Bronchial epithelial cell (primary cell): ENCODE results near the gene PIK3R2. TPM values are rescaled to one million over a fixed set of nuclear protein-coding genes. Genes with fewer than 3 reads are reported as not detected.

Source experiments
- DNase-seq: peaks from one replicate; pipeline ENCODE4 v3.0.0-alpha.2; 2010; ENCODE audit warnings: low read depth
- FAIRE-seq: peaks from 2 replicates; lab custom pipeline; 2011; peaks lifted over from hg19 to GRCh38; lab: Jason Lieb, UNC
- H3K27me3 ChIP-seq: 2 replicates; pipeline ENCODE4 v1.5.1; 2011; ENCODE audit warnings: low read length; ENCODE audit not compliant: control insufficient read depth, insufficient read depth
- H3K36me3 ChIP-seq: 2 replicates; pipeline ENCODE4 v1.5.1; 2011; ENCODE audit warnings: low read length; ENCODE audit not compliant: control insufficient read depth, insufficient read depth
- H3K4me3 ChIP-seq: 2 replicates; pipeline ENCODE4 v1.5.1; 2011; ENCODE audit warnings: mild to moderate bottlenecking, low read depth, low read length, control low read depth
- CTCF ChIP-seq: IDR thresholded peaks from 2 replicates; pipeline ENCODE4 v1.5.1; 2011; ENCODE audit warnings: mild to moderate bottlenecking, moderate library complexity, low read length, control low read depth, inconsistent platforms; ENCODE audit not compliant: insufficient read depth, severe bottlenecking
- total RNA-seq: library from RNA; depleted of rRNA; stranded (reverse); fragments of >200 nt; gene quantifications from 2 replicates; pipeline ENCODE4 v1.2.1, GENCODE V29; 2014

PIK3R2 gene
- total RNA-seq, 1 donor from 2014 or later: 2.6 TPM

- DNase-seq (no peak), FAIRE-seq (no peak)
- TF ChIP-seq CTCF: no peak
These were observed 58.7 kb downstream of the PIK3R2 start for GRCh38 chr19:18211683-18212082.

GRCh38 chr19:18214779-18215433, 61.9 kb downstream of the PIK3R2 start:
- no peak for FAIRE-seq
- DNase-seq: peak; percentile 65
- no peak overlapping the region for H3K4me3 ChIP-seq
- H3K27me3 ChIP-seq: peaks cover 3% of the 10 kb centered on the region
- no peaks in the 10 kb centered on the region for H3K36me3 ChIP-seq
- TF ChIP-seq CTCF: no peak

More at GRCh38 chr19:18211683-18212082, 58.7 kb downstream of the PIK3R2 start:
- Histone ChIP-seq H3K27me3 (no peaks in the 10 kb centered on the region), H3K4me3 (no peak overlapping the region), H3K36me3 (no peaks in the 10 kb centered on the region)

GRCh38 chr19:18216789-18217188, 63.8 kb downstream of the PIK3R2 start:
- Histone ChIP-seq H3K27me3 (peaks cover 3% of the 10 kb centered on the region), H3K36me3 (no peaks in the 10 kb centered on the region), H3K4me3 (no peak overlapping the region)
- TF ChIP-seq CTCF: no peak
- no peak for FAIRE-seq
- DNase-seq: no peak

GRCh38 chr19:18218159-18218558, 65.2 kb downstream of the PIK3R2 start:
- DNase-seq (no peak), FAIRE-seq (no peak)
- H3K36me3 ChIP-seq: no peaks in the 10 kb centered on the region
- peaks cover 3% of the 10 kb centered on the region for H3K27me3 ChIP-seq
- no peak overlapping the region for H3K4me3 ChIP-seq
- no peak for TF ChIP-seq CTCF

- H3K4me3 ChIP-seq: no peak overlapping the region
- FAIRE-seq: no peak
- TF ChIP-seq CTCF: no peak
- H3K36me3 ChIP-seq: no peaks in the 10 kb centered on the region
- H3K27me3 ChIP-seq: peaks cover 3% of the 10 kb centered on the region
- DNase-seq: no peak
These were observed 65.6 kb downstream of the PIK3R2 start for GRCh38 chr19:18218600-18218999.

Other genes with a start within 250 kb of the PIK3R2 start
- 37.9 and 62.2 TPM in 2 replicates for gene CCDC124, start 220.1 kb upstream of the PIK3R2 start, total RNA-seq
- not detected in 2 replicates for gene KCNN1, start 186.1 kb upstream of the PIK3R2 start, total RNA-seq
- 6.1 and 7.2 TPM in 2 replicates for gene ARRDC2, start 145.0 kb upstream of the PIK3R2 start, total RNA-seq
- under 0.01 TPM in 1 of 2 replicates, not detected in the other for gene IL12RB1, start 66.2 kb upstream of the PIK3R2 start, total RNA-seq
- gene MAST3, start 55.4 kb upstream of the PIK3R2 start, total RNA-seq: 0.79 and 2.2 TPM in 2 replicates
- gene IFI30, start 20.6 kb downstream of the PIK3R2 start, total RNA-seq: 17.6 and 20.6 TPM in 2 replicates
- gene MPV17L2, start 40.1 kb downstream of the PIK3R2 start, total RNA-seq: 8.7 and 9.5 TPM in 2 replicates
- gene RAB3A, start 50.9 kb downstream of the PIK3R2 start, total RNA-seq: 0.53 and 1.0 TPM in 2 replicates
- 0.26 and 0.38 TPM in 2 replicates for gene PDE4C, start 73.3 kb downstream of the PIK3R2 start, total RNA-seq
- under 0.01 TPM in 1 of 2 replicates, not detected in the other for gene IQCN, start 121.3 kb downstream of the PIK3R2 start, total RNA-seq
- 54.0 and 89.0 TPM in 2 replicates for gene JUND, start 128.5 kb downstream of the PIK3R2 start, total RNA-seq
- gene LSM4, start 169.9 kb downstream of the PIK3R2 start, total RNA-seq: 208 and 260 TPM in 2 replicates
- 8.2 and 12.6 TPM in 2 replicates for gene PGPEP1, start 187.4 kb downstream of the PIK3R2 start, total RNA-seq
- 123 and 166 TPM in 2 replicates for gene GDF15, start 233.0 kb downstream of the PIK3R2 start, total RNA-seq
- under 0.01 TPM in 1 of 2 replicates, not detected in the other for gene LRRC25, start 244.5 kb downstream of the PIK3R2 start, total RNA-seq